IMR-90 (cell line): ENCODE measurements around the gene SDK1. TPM values are rescaled to one million over a fixed set of nuclear protein-coding genes. Genes with fewer than 3 reads are reported as not detected.

ENCODE experiments used
- ATAC-seq: fragments of 200-7000 bp; cut with Tn5 transposase; 2 replicates; pipeline ENCODE4 v1.9.1; 2020; ENCODE audit warnings: low read depth, mild to moderate bottlenecking, moderate library complexity
- BruUV-seq: library from RNA; stranded (reverse); fragments of 400-500 nt; replicated peaks from 2 replicates; lab custom pipeline; 2021; lab: Mats Ljungman, UMichigan
- CTCF ChIA-PET: fragments of 300-600 bp; formaldehyde crosslinking; extraction: SDS; loops from one replicate; lab custom pipeline; 2021; ENCODE audit warnings: antibody characterized with exemption; lab: Yijun Ruan, JAX
- POLR2A ChIA-PET: fragments of 300-600 bp; sonication (Branson Sonifier 250); formaldehyde crosslinking; loops from one replicate; lab custom pipeline; 2022; ENCODE audit warnings: antibody characterized with exemption; ENCODE audit not compliant: unreplicated experiment; lab: Charles Lee
- DNase-seq: peaks from one replicate; pipeline ENCODE4 v3.0.0; 2013
- H2AFZ ChIP-seq: replicated peaks from 2 replicates; pipeline ENCODE3; 2013; ENCODE audit warnings: low read length, mild to moderate bottlenecking; ENCODE audit not compliant: poor library complexity
- H2AK5ac ChIP-seq: 2 replicates; pipeline ENCODE4 v1.6.1; 2013; ENCODE audit warnings: low read depth, low read length, inconsistent platforms
- H2AK9ac ChIP-seq: replicated peaks from 2 replicates; pipeline ENCODE3; 2013; ENCODE audit warnings: mild to moderate bottlenecking, low read depth, low read length, moderate library complexity; ENCODE audit not compliant: poor library complexity
- H2BK120ac ChIP-seq: 2 replicates; pipeline ENCODE4 v1.6.1; 2013; ENCODE audit warnings: low read depth, low read length, inconsistent platforms
- H2BK15ac ChIP-seq: 3 replicates; pipeline ENCODE4 v1.6.1; 2013; ENCODE audit warnings: low read depth, low read length, inconsistent platforms
- H2BK20ac ChIP-seq: 2 replicates; pipeline ENCODE4 v1.6.1; 2013; ENCODE audit warnings: low read depth, mild to moderate bottlenecking, inconsistent platforms, low read length, moderate library complexity
- H2BK5ac ChIP-seq: 2 replicates; pipeline ENCODE4 v1.6.1; 2013; ENCODE audit warnings: mild to moderate bottlenecking, low read depth, low read length, inconsistent platforms; ENCODE audit not compliant: poor library complexity, severe bottlenecking
- H3K14ac ChIP-seq: replicated peaks from 2 replicates; pipeline ENCODE4 v1.6.1; 2013; ENCODE audit warnings: low read depth, low read length, inconsistent platforms
- H3K18ac ChIP-seq: 2 replicates; pipeline ENCODE4 v1.6.1; 2013; ENCODE audit warnings: low read depth, low read length, control low read depth
- H3K23ac ChIP-seq: 2 replicates; pipeline ENCODE4 v1.6.1; 2013; ENCODE audit warnings: low read depth, low read length, inconsistent platforms
- H3K27ac ChIP-seq: 2 replicates; pipeline ENCODE4 v1.5.1; 2013; ENCODE audit warnings: mild to moderate bottlenecking, control low read depth, low read length; ENCODE audit not compliant: insufficient read depth
- H3K27me3 ChIP-seq: 2 replicates; pipeline ENCODE4 v1.6.1; 2013; ENCODE audit warnings: low read length; ENCODE audit not compliant: control insufficient read depth, insufficient read depth
- H3K36me3 ChIP-seq: 2 replicates; pipeline ENCODE4 v1.6.1; 2013; ENCODE audit warnings: low read length, mixed read lengths; ENCODE audit not compliant: control insufficient read depth, insufficient read depth
- H3K4ac ChIP-seq: 2 replicates; pipeline ENCODE4 v1.6.1; 2013; ENCODE audit warnings: low read depth, low read length, inconsistent platforms
- H3K4me1 ChIP-seq: 2 replicates; pipeline ENCODE4 v1.6.1; 2013; ENCODE audit warnings: low read length, mixed read lengths; ENCODE audit not compliant: control insufficient read depth, insufficient read depth
- H3K4me2 ChIP-seq: 2 replicates; pipeline ENCODE4 v1.6.1; 2013; ENCODE audit warnings: low read depth, mild to moderate bottlenecking, control low read depth, low read length, moderate library complexity
- H3K4me3 ChIP-seq: 2 replicates; pipeline ENCODE4 v1.5.1; 2013; ENCODE audit warnings: low read depth, mild to moderate bottlenecking, control low read depth, low read length, moderate library complexity; ENCODE audit not compliant: insufficient read depth
- H3K56ac ChIP-seq: 2 replicates; pipeline ENCODE4 v1.6.1; 2013; ENCODE audit warnings: low read length, inconsistent platforms; ENCODE audit not compliant: insufficient read depth; ENCODE audit errors: extremely low read depth
- H3K79me1 ChIP-seq, 2 experiments: 2 replicates each; pipeline ENCODE4 v1.6.1; 2013; ENCODE audit warnings: low read length in 2 of 2, inconsistent platforms in 1 of 2, low read depth in 1 of 2
- H3K9ac ChIP-seq: 2 replicates; pipeline ENCODE4 v1.6.1; 2013; ENCODE audit warnings: low read depth, low read length, control low read depth
- H3K9me1 ChIP-seq: 2 replicates; pipeline ENCODE4 v1.6.1; 2013; ENCODE audit warnings: low read length, inconsistent platforms; ENCODE audit not compliant: insufficient read depth
- H3K9me3 ChIP-seq: 2 replicates; pipeline ENCODE4 v1.6.1; 2013; ENCODE audit warnings: low read length; ENCODE audit not compliant: control insufficient read depth, insufficient read depth
- H4K20me1 ChIP-seq: 2 replicates; pipeline ENCODE4 v1.6.1; 2013; ENCODE audit warnings: low read length, inconsistent platforms; ENCODE audit not compliant: insufficient read depth
- H4K5ac ChIP-seq: 2 replicates; pipeline ENCODE4 v1.6.1; 2013; ENCODE audit warnings: mild to moderate bottlenecking, low read depth, low read length, control low read depth
- H4K8ac ChIP-seq, 2 experiments: 2 replicates each; pipeline ENCODE4 v1.6.1; 2013; ENCODE audit warnings: low read depth in 2 of 2, low read length in 2 of 2, control low read depth in 1 of 2, inconsistent platforms in 1 of 2
- H4K91ac ChIP-seq: 2 replicates; pipeline ENCODE4 v1.6.1; 2013; ENCODE audit warnings: low read depth, low read length, inconsistent platforms; ENCODE audit not compliant: insufficient read depth
- CEBPB ChIP-seq: IDR thresholded peaks from 2 replicates; pipeline ENCODE4 v1.6.1; 2012; ENCODE audit warnings: low read depth, low read length, improper control_type of control experiment
- SMC3 ChIP-seq: fragments of 150-350 bp; IDR thresholded peaks from 2 replicates; pipeline ENCODE4 v1.6.1; 2016; ENCODE audit warnings: low read depth, mild to moderate bottlenecking, antibody characterized with exemption, low read length, moderate library complexity
- WGBS, 2 experiments: methylation state at CpG; one replicate each; pipeline versions ENCODE4 v1.1.5 to v1.1.7; 2013; ENCODE audit warnings: missing lambda C conversion rate in 2 of 2; ENCODE audit not compliant: insufficient read length in 1 of 2; ENCODE audit errors: extremely low coverage in 2 of 2; 5-methylcytosine and 5-hydroxymethylcytosine counted together
- dilution Hi-C: fragments of 300-500 bp; cut with HindIII; formaldehyde crosslinking; loops from one replicate; pipeline ENCODE4 v1.14.3; 2018; ENCODE audit warnings: low sequenced_read_pairs; ENCODE audit not compliant: unreplicated experiment
- in situ Hi-C: fragments of 300-500 bp; cut with MboI; formaldehyde crosslinking; loops from 3 replicates; pipeline ENCODE4 v1.14.3; 2019; ENCODE audit warnings: low sequenced_read_pairs, inconsistent platforms, mixed read lengths
- intact Hi-C: fragments of 100-400 bp; cut with micrococcal nuclease; formaldehyde crosslinking; loops from 2 replicates; pipeline ENCODE4 v1.10.0; 2022
- polyA plus RNA-seq, 3 experiments: library from polyadenylated mRNA; depleted of rRNA; stranded (reverse); fragments of >200 nt; gene quantifications; 2 replicates each; pipeline ENCODE4 v1.2.3, GENCODE V29; 2012; ENCODE audit warnings: low replicate concordance in 1 of 3
- total RNA-seq: library from RNA; depleted of rRNA; stranded (reverse); fragments of >200 nt; gene quantifications from 2 replicates; pipeline ENCODE4 v1.2.3, GENCODE V29; 2012

Gene SDK1
- total and polyA plus RNA-seq, 2 of the 4 experiments (the other 2 are of a cell fraction) = 1.5 to 1.6 TPM

DNA sequence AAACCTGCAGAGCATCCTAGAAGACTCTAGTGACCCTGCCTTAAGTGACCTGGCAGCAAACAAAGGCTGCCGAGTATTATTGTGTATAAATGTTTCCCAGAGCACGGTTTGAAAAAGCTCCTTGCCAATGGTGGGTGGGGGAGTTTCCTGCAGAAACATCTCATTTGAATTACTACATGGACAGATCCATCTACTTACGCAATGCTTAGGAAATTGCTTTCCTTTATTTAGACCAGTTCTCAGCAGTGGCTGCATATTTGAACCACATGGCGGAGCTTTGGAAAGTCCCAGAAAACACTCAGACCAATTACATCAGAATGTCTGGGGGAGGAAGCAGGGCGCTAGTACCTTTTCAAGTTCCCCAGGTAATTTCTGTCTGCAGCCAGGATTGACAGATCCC lies 560.9 kb downstream of the SDK1 start:
- H2BK20ac ChIP-seq = no peak overlapping the region
- DNase-seq (peak; percentile 87), ATAC-seq (peak; percentile 81)
- no peak for TF ChIP-seq SMC3
- TF ChIP-seq CEBPB = peak; percentile 73
- peaks cover 6% of the 10 kb centered on the region; the same call in 1 of the 2 replicates for H3K4me1 ChIP-seq
- no peak overlapping the region for H2BK120ac ChIP-seq
- no peaks in the 10 kb centered on the region for H3K36me3 ChIP-seq
- no peaks in the 10 kb centered on the region for H3K27me3 ChIP-seq
- dilution Hi-C loops (no loop called here), intact Hi-C loops (no loop called here), in situ Hi-C loops (no loop called here)
- H2AFZ ChIP-seq = no peak overlapping the region
- no peak overlapping the region for H2BK15ac ChIP-seq
- H3K56ac ChIP-seq = no peak overlapping the region
- no peaks in the 10 kb centered on the region for H3K9me1 ChIP-seq
- H3K79me1 ChIP-seq = no peaks in the 10 kb centered on the region
- peak overlapping the region; percentile 73; the same call in 1 of the 2 replicates for H3K27ac ChIP-seq
- H2AK9ac ChIP-seq = no peak overlapping the region
- H3K9me3 ChIP-seq = peaks cover 15% of the 10 kb centered on the region
- no peak overlapping the region for H3K14ac ChIP-seq
- no TSS peak for BruUV-seq
- no peak overlapping the region for H3K9ac ChIP-seq
- no peak overlapping the region for H3K4me3 ChIP-seq
- H4K20me1 ChIP-seq = no peaks in the 10 kb centered on the region
- no peak overlapping the region for H3K4ac ChIP-seq
- no peak overlapping the region for H3K23ac ChIP-seq
- no CpG with 5 or more reads among the region's 5 CpGs for WGBS, 2 experiments
- H4K8ac ChIP-seq = no peak overlapping the region
- H4K5ac ChIP-seq = no peak overlapping the region; the same call in 1 of the 2 replicates
- no peak overlapping the region; the same call in 1 of the 2 replicates for H3K18ac ChIP-seq
- H3K4me2 ChIP-seq = peak overlapping the region; percentile 40; the same call in 1 of the 2 replicates
- CTCF ChIA-PET = no interaction called here
- no peak overlapping the region; the same call in 1 of the 2 replicates for H4K91ac ChIP-seq
- POLR2A ChIA-PET = no interaction called here
- H2BK5ac ChIP-seq = no peak overlapping the region
- H2AK5ac ChIP-seq = no peak overlapping the region
